Smooth muscle cell of the umbilical artery (primary cell): ENCODE measurements around the gene THOC3. TPM values are rescaled to one million over a fixed set of nuclear protein-coding genes. Genes with fewer than 3 reads are reported as not detected.

ENCODE experiments used
- total RNA-seq: library from RNA; depleted of rRNA; stranded (reverse); fragments of >200 nt; gene quantifications from 2 replicates; pipeline ENCODE4 v1.2.3, GENCODE V29; 2014

Gene THOC3, protein sequence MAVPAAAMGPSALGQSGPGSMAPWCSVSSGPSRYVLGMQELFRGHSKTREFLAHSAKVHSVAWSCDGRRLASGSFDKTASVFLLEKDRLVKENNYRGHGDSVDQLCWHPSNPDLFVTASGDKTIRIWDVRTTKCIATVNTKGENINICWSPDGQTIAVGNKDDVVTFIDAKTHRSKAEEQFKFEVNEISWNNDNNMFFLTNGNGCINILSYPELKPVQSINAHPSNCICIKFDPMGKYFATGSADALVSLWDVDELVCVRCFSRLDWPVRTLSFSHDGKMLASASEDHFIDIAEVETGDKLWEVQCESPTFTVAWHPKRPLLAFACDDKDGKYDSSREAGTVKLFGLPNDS
- total RNA-seq = 27.3 and 58.2 TPM in 2 replicates

DNA sequence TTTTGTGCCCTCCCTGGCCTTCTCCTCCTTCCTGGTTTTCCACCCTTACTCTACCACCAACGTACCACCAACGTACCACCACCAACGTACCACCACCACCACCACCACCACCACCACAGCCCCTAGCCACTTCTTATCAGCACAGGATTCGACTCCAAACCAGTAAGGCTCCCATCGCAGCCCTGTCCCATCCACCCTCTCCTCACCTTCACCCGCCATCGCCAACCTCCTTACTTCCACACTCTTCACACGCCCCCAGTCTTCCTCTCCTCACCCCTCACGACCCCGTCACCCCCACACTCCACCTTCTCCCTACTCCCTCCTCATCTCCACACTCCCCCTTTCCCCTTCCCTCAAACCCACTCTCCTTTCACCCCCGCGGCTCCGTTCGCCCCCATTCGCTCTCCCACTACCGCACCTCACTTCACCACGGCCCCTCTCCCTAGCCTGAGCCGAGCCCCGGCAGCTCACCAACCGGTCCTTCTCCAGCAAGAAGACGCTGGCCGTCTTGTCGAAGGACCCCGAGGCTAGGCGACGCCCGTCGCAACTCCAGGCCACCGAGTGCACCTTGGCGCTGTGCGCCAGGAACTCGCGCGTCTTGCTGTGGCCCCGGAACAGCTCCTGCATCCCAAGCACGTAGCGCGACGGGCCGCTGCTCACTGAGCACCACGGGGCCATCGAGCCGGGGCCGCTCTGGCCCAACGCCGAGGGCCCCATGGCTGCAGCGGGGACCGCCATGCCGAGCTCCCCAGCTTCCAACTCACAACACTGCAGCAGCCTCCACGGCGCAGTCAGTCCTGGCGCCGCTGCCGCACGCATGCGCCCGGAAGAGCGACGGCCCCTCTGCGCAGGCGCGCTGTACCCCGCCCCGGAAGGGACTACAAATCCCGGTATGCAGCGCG lies at the start of gene THOC3:
THOC3 (minus strand) TSS at position 845 of the 902 bp plus-strand sequence; CDS start at position 738, 107 bp downstream.

Other genes starting within 250 kb of the THOC3 start
- gene CPLX2, start 96.7 kb downstream of the THOC3 start, total RNA-seq = not detected in 2 replicates